Coronary artery (tissue), 2 donors: ENCODE data around the gene FAT1.

ENCODE experiments used
- DNase-seq: peaks from one replicate; pipeline ENCODE4 v3.0.0-alpha.2; 2017; ENCODE audit warnings: low spot score
- H3K27ac ChIP-seq, 2 donors: fragments of 200-600 bp; sonication (generic); one replicate each; pipeline ENCODE4 v1.5.1; 2016 to 2019
- H3K4me3 ChIP-seq: fragments of 200-600 bp; sonication (generic); 2 replicates; pipeline ENCODE4 v1.5.1; 2016; ENCODE audit warnings: mild to moderate bottlenecking, moderate library complexity
- TF ChIP-seq, protein P1 (sequence below): fragments of 200-600 bp; sonication (generic); IDR thresholded peaks from one replicate; pipeline ENCODE4 v1.5.1; 2019; ENCODE audit warnings: antibody characterized with exemption

The FAT1 gene

DNA sequence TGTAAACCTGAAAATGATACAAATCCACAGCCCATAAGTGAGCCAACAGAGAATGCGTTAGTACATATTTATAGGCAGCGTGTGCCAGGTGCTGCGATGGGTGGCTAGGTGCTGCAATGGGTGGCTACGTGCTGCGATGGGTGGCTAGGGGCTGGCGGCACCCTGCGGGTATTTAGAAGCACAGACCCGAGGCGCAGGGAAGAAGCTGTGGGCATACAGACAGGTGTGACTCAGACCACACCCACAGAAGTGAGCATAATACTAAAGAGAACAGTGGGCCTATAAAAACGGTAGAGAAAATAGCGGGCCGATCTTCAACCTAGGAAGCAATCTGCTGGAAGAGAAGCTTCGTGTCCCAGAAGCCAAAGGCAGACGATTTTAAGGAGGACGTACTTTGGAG lies 81.1 kb downstream of the FAT1 start:
- TF ChIP-seq, protein P1, sequence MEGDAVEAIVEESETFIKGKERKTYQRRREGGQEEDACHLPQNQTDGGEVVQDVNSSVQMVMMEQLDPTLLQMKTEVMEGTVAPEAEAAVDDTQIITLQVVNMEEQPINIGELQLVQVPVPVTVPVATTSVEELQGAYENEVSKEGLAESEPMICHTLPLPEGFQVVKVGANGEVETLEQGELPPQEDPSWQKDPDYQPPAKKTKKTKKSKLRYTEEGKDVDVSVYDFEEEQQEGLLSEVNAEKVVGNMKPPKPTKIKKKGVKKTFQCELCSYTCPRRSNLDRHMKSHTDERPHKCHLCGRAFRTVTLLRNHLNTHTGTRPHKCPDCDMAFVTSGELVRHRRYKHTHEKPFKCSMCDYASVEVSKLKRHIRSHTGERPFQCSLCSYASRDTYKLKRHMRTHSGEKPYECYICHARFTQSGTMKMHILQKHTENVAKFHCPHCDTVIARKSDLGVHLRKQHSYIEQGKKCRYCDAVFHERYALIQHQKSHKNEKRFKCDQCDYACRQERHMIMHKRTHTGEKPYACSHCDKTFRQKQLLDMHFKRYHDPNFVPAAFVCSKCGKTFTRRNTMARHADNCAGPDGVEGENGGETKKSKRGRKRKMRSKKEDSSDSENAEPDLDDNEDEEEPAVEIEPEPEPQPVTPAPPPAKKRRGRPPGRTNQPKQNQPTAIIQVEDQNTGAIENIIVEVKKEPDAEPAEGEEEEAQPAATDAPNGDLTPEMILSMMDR, result no peak
- no peak for DNase-seq
- H3K27ac ChIP-seq, result no peak overlapping the region
- no peak overlapping the region for H3K4me3 ChIP-seq

DNA sequence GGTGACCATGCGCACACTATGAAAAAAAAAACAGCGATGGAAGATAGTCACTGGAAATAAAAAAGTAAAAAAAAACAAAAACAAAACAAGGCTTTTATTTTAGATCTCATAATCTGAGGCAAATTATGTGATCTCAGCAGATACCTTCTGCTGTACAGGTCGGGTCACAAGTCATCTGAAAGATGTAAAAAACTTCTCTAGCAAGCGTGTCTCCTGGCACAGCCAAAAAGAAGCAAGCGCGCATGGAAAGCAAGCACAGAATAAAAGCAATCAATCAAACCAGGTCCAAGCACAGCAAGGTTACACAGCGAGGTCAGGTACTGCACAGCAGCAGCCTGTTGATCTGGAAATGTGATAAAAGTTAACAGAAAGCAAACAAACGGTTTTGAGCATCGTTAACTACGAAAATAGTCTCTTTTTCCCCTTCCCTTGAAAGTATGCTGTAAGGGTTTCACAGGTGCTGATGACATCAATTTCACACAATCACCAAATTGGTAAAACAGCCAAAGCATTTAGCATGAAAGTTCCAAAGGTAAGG lies 89.0 kb downstream of the FAT1 start:
- DNase-seq, result no peak
- TF ChIP-seq, protein P1, result no peak
- Histone ChIP-seq H3K4me3 (no peak overlapping the region), H3K27ac (no peak overlapping the region)

DNA sequence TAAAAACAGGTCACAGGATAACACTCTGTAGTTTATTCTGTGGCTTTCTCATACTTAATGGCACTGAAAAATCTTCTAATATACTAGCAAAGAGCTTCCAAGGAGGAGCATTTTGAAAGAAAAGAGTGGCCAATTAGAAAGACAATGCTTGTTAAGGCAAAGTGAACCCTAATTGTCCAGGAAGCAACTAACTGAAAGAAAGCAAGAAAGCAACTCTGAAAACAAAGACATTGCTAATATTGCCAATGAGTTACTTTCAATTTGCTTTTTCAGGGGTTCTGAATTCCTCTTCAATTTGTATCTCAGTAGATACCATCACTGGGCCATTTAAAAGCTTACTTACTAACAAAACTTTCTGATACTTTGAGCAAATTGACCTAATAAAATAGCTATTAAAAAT lies 89.8 kb downstream of the FAT1 start:
- TF ChIP-seq, protein P1, result no peak
- Histone ChIP-seq H3K27ac (no peak overlapping the region), H3K4me3 (no peak overlapping the region)
- DNase-seq, result no peak

DNA sequence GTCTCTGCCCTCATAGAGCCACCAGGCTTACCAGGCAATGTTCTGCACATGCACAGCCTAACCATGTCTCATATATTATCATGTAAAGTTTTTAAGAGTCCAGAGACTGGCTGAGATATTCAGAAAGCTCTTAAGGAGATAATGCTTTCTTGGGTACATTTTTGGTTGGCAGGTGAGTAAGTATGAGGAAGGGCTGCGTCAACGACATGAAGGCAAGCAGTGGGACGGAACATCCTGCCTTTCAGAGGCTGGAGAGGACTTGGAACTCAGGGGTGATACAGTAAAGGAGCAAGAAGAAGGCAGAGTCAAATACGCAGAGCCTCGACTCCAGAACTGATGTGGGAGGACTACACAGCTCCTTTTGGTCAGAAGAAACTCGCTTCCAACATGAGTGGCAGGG lies 93.5 kb downstream of the FAT1 start:
- DNase-seq, result no peak
- TF ChIP-seq, protein P1, result no peak
- H3K27ac ChIP-seq, result no peak overlapping the region
- H3K4me3 ChIP-seq, result no peak overlapping the region

DNA sequence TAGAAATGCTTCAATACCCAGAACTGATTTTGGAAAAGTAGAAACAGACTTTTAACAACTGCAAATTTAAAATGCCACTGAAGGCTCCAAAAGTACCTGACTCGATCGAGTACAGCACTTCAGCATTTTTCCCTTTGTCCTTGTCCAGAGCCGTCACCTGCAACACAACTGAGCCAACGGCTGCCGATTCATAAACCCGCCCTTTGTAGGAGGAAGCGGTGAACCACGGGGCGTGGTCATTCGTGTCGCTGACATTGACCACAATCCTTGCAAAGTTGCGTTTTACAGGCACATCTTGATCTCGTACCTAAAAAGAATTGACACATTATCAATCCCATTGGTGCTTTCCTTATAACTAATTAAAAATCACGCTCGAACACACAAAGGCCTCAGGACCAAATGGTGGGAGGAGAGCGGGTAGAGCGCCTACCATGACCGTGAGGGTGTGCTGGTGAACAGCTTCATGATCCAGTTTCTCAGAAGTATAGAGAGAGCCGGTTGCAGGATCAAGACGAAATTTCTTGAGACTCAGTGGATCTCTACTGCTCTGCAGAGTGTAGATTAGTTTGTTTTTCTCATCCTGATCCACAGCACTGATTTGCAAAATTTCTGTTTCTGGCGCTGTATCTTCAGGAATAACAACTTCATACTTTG lies 95.5 kb downstream of the FAT1 start:
- no peak for DNase-seq
- TF ChIP-seq, protein P1, result no peak
- no peak overlapping the region for H3K27ac ChIP-seq
- H3K4me3 ChIP-seq, result no peak overlapping the region

DNA sequence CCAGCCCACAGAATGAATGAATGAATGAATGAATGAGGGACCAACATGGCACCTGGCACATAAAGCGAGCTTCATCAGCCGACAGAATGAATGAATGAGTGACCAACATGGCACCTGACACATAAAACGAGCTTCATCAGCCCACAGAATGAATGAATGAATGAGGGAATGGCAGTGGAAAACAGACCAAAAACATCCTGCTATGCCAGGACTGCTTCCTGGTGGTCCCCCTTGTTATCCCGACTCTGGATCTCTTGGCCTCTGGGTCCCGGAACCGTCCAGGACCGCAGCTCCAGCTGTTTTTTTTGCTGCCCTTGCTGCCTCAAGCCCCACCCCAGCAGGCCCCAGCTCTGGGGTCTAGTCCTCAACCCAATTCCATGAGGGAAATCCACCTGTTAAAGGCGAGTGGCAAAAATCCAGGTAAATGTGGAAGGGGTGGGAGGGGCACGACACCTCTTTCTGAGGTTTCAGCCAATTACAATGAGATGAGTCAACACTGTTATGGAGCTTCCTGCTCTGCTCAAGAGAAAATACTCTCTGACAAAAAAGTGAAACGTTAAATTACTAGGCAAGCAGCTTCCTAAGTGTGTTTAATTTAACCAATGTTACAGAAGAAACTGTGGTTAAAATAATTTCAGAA lies 96.3 kb downstream of the FAT1 start:
- TF ChIP-seq, protein P1, result no peak
- H3K4me3 ChIP-seq, result no peak overlapping the region
- DNase-seq, result no peak

GRCh38 chr4:186624951-186625350 lies 98.7 kb downstream of the FAT1 start:
- Histone ChIP-seq H3K27ac (peak overlapping the region in 1 of 2 donors; percentile 67), H3K4me3 (no peak overlapping the region)
- no peak for DNase-seq
- TF ChIP-seq, protein P1, result no peak

More for the DNA sequence above, 96.3 kb downstream of the FAT1 start:
- no peak overlapping the region for H3K27ac ChIP-seq
